Activated gamma-delta T cell treated with anti-CD3 and anti-CD28 coated beads, Interleukin-2, amount 50 U/mL, for 16 hours (primary cell): ENCODE results near the gene RCC1.
"Not testable (repeated sequence)": the region's sequence is repeated elsewhere in the genome, so short reads cannot be mapped to it uniquely, and the experiment has no call there.

Experiments
- DNase-seq: peaks from one replicate; pipeline ENCODE4 v3.0.0-alpha.2; 2020; ENCODE audit warnings: low read depth

RCC1 gene

DNA sequence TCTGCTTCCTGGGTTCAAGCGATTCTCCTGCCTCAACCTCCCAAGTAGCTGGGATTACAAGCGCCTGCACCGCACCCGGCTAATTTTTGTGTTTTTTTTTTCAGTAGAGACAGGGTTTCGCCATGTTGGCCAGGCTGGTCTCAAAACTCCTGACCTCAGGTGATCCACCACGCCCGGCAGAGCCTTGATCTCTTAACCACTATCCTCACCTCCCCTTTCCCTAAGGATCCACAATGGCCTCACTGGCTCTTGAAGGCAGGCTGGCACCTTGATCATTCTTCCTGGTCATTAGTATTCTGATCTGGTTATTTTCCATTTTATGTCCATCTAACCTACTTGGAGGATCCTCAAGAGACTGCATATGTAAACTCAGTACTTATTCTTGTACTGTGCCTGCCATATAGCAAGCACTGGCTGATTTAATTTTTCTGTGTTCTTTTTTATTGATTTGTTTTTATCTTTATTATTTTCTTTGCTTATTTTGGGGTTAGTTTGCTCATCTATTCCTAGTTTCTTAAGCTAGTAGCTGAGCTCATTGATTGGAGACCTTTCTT lies 6.3 kb downstream of the RCC1 start:
- DNase-seq: no peak

- not testable (repeated sequence) for DNase-seq
Measured at GRCh38 chr1:28514445-28514933, 8.6 kb downstream of the RCC1 start.

DNA sequence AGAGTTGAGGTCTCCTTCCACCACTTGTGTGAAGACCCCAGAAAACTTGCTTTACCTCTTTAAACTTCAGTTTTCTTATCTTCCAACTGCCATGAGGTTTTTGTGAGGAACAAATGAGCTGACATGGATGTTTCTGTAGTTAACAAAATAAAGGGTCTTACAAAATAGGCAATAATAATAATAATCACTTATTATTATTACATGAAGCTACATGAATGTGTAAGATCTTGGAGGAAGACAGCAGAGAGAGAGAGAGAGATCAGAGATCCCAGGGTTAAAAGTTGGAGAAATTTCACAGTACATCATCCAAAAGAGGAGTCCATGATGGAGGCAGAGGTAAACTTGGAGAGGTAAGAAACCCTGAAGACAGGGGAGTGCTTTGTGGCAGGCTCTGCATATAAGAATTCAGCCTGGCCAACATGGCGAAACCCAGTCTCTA lies 10.7 kb downstream of the RCC1 start:
- no peak for DNase-seq

DNA sequence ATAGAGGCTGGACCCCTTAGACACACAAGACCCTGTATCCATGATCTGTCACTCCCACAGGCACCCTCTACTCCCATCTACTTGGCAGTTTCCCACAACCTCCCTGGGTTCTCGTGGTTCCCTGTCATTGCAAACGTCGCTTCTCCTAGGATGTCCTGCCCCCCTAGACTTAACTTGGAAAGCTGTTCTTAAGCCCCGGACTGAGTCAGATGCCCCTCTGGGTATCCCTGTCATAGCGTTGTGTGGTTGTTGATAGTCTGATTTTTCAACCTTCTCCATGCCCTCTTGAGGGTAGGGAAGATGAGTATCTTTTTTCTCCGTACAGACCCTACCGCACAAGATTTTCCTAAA lies 11.8 kb downstream of the RCC1 start:
- DNase-seq: no peak

- DNase-seq: peak; percentile 83
Measured at GRCh38 chr1:28518000-28518744, 12.3 kb downstream of the RCC1 start.

GRCh38 chr1:28518745-28519341 lies 13.0 kb downstream of the RCC1 start:
- DNase-seq: no peak

GRCh38 chr1:28519946-28520725 lies 14.3 kb downstream of the RCC1 start:
- no peak for DNase-seq

- DNase-seq: not testable (repeated sequence)
Measured at GRCh38 chr1:28520796-28521195, 15.0 kb downstream of the RCC1 start.

- DNase-seq: no peak
Measured at GRCh38 chr1:28521502-28522164, 15.8 kb downstream of the RCC1 start.

GRCh38 chr1:28522537-28522936 lies 16.7 kb downstream of the RCC1 start:
- DNase-seq: not testable (repeated sequence)

DNA sequence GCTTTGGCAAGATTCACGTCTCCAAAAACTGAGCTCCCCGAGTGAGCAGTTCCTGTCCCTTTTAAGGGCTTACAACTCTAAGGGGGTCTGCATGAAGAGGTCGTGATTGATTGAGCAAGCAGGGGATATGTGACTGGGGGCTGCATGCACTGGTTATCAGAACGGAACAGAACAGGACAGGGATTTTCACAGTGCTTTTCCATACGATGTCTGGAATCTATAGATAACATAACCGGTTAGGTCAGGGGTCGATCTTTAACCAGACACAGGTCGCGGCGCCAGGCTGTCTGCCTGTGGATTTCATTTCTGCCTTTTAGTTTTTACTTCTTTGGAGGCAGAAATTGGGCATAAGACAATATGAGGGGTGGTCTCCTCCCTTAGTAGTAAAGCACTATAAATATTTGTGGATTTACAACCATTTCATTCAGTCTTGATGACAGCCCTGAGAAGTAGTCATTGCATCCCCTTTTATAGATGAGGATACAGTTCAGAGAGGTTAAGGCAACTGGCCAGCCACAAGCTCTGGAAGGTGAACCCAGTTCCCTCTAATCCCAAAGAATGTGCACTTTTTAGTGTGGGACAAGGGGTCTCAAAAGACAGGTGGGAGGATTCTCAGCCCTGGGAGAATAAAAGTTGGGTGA lies 19.3 kb downstream of the RCC1 start:
- DNase-seq: not testable (repeated sequence)

DNA sequence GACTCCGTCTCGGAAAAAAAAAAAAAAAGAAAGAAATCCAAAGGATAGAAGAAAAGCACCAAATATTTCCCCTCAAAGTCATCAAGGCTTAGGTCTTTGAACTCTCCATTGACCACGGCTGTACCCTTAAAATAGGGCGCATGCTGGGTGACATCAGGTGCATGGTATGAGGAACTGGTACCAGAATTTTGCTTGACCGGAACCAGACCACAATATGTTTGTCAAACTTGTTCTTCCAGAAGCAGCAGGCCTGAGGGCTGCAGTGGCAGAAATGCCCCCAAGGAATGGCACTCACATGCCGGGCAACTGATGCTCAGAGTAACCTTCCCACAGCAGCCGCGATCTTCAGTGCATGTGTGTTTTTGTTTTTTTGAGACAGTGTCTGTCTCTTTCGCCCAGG lies 21.0 kb downstream of the RCC1 start:
- DNase-seq: no peak

DNA sequence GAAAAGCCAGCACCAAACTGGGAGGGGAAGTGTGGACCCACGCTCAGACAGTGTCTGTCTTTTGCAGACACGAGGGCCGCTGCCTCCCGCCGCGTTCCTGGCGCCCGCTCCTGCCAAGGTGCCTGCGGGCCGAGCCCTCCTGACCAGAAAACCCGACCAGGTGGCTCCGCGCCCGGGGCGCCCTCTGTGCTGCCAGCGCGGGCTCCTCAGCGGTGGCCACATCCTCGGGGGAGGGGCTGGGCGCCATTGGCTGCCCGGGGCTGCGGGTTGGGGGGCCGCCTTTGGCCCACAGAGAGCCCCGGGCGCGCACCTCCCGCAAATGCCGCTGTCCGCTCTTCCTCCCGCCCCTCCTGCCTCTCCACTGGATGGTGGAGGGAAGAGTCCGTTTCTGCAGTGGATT lies 24.6 kb downstream of the RCC1 start:
- no peak for DNase-seq

- DNase-seq: no peak
Measured at GRCh38 chr1:28534671-28535070, 28.8 kb downstream of the RCC1 start.

GRCh38 chr1:28535180-28535579 lies 29.3 kb downstream of the RCC1 start:
- DNase-seq: no peak

DNA sequence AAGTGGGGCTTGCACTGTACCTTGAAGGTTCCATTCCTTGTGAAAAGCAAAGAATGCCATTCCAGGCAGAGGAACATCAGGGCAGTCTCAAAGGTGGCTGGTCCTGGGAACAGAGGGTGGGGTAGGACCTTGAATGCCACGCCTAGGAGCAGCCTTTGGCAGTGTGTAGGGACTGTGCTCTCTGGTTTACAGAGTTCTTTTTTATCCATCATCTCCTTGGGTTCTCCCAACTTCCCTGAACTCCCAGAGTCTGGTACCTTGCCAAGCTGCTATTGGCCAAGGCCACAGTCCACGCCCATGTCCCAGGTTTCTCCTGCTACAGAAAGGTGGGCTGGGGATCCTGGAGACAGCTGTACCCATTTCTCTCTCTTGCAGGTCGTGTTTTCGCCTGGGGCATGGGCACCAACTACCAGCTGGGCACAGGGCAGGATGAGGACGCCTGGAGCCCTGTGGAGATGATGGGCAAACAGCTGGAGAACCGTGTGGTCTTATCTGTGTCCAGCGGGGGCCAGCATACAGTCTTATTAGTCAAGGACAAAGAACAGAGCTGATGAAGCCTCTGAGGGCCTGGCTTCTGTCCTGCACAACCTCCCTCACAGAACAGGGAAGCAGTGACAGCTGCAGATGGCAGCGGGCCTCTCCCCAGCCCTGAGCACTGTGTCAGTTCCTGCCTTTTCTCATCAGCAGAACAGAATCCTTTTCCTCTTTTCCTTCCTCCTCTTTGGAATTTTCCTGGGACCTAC lies 31.8 kb downstream of the RCC1 start:
- no peak for DNase-seq

DNA sequence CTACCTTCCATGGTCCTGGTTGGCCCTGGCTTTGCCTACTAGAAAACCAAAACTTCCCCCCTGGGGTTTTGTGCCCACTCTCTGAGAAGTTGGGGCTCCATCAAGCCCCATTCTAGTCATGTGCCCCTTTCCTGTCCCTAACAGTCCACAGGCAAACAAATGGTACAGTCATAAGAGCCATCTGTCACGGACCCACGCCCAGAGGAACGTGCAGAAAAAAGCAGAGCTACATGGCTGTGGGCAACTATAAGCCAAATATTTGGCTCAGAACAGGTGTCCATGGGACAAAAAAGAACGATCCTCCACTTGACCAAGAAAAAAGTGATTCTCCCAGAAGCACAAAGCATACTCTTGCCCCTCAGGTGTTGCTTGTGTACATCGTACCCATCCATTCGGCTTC lies 32.4 kb downstream of the RCC1 start:
- DNase-seq: no peak

DNA sequence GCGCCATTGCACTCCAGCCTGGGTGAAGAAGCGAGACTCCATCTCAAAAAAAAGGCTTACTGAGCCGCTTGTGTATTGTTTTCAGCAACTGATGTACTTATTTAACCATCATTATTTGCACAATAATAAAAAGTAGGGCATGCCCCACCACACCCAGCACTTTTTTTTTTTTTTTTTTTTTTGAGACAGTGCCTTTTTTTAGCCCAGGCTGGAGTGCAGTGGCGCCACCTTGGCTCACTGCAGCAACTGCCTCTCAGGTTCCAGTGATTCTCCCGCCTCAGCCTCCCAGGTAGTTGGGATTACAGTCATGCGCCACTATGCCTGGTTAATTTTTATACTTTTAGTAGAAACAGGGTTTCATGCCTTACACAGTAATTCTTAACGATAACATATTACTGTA lies 34.8 kb downstream of the RCC1 start:
- DNase-seq: no peak

DNA sequence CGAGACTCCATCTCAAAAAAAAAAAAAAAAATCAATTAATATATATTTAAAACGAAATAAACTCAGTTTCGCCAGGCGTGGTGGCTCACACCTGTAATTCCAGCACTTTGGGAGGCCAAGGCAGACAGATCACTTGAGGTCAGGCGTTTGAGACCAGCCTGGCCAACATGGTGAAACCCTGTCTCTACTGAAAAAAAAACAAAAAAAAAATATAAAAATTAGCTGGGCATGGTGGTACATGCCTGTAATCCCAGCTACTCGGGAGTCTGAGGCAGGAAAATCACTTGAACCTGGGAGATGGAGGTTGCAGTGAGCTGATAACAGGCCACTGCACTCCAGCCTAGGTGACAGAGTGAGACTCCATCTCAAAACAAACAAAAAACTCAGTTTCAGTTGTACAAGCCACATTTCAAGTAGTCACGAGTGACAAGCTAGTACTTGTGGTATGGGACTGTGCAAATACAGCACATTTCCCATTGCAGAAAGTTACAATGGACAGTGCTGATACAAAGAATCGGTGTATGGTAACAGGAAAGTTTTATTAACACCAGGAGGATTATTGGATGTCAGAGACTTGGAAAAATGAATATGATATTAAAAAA lies 35.7 kb downstream of the RCC1 start:
- DNase-seq: not testable (repeated sequence)

DNA sequence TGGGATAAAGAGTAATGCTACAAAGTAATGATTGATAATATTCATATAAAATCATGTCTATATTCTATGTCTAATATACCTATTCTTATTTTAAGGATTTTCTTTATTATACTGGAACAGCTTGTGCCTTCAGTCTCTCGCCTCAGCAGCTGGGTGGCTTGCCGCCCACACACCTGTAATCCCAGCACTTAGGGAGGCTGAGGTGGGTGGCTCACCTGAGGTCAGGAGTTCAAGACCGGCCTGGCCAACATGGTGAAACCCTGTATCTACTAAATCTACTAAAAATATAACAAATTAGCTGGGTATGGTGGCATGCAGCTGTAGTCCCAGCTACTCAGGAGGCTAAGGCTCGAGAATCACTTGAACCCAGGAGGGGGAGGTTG lies 39.4 kb downstream of the RCC1 start:
- DNase-seq: no peak

- DNase-seq: no peak
Measured at GRCh38 chr1:28548318-28548717, 42.5 kb downstream of the RCC1 start.
